Activated CD4-positive, alpha-beta T cell treated with anti-CD3 and anti-CD28 coated beads, Interleukin-2, amount 50 U/mL, for 1 hour (primary cell): Measurements from ENCODE around the gene BTN1A1.
"Not testable (repeated sequence)": the region's sequence is repeated elsewhere in the genome, so short reads cannot be mapped to it uniquely, and the experiment has no call there.

ENCODE experiments used
- DNase-seq: peaks from one replicate; pipeline ENCODE4 v3.0.0-alpha.2; 2020

BTN1A1 gene, protein sequence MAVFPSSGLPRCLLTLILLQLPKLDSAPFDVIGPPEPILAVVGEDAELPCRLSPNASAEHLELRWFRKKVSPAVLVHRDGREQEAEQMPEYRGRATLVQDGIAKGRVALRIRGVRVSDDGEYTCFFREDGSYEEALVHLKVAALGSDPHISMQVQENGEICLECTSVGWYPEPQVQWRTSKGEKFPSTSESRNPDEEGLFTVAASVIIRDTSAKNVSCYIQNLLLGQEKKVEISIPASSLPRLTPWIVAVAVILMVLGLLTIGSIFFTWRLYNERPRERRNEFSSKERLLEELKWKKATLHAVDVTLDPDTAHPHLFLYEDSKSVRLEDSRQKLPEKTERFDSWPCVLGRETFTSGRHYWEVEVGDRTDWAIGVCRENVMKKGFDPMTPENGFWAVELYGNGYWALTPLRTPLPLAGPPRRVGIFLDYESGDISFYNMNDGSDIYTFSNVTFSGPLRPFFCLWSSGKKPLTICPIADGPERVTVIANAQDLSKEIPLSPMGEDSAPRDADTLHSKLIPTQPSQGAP

DNA sequence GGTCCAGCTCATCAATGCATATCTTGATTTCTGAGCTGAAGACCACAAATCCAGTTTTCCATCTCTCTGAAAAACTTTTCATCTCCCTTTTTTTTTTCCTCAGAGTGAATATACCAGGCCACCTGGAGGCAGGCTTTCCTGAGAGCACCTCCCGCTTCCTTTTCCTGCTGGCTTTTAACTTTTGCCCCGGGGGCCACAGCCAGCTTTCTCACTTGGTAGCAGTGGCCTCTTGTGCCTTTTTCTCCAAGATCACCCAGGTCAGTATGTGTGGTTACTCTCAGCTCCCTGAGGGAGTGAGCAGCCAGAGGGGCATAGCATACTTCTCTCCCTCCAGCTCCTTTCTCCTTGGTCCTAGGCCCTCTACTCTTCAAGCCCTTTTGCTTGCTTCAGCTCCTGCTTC is at the start of gene BTN1A1:
Gene BTN1A1, plus strand, starts transcription at position 202 of the 400 bp plus-strand sequence. CDS start 984 bp downstream, outside the sequence.
- DNase-seq, result no peak

DNA sequence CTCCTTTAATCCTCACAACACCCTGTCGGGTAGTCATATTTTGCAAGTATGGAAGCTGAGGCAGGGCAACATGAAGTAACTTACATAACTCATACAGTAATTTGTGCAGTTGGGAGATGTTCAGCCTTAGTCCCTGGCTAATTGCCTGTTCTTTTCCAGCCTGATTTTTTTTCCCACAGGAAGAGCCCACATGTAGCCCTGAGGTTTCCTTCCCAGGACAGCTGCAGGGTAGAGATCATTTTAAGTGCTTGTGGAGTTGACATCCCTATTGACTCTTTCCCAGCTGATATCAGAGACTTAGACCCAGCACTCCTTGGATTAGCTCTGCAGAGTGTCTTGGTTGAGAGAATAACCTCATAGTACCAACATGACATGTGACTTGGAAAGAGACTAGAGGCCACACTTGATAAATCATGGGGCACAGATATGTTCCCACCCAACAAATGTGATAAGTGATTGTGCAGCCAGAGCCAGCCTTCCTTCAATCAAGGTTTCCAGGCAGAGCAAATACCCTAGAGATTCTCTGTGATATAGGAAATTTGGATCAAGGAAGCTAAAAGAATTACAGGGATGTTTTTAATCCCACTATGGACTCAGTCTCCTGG is 47.4 kb upstream of the BTN1A1 start:
- no peak for DNase-seq

DNA sequence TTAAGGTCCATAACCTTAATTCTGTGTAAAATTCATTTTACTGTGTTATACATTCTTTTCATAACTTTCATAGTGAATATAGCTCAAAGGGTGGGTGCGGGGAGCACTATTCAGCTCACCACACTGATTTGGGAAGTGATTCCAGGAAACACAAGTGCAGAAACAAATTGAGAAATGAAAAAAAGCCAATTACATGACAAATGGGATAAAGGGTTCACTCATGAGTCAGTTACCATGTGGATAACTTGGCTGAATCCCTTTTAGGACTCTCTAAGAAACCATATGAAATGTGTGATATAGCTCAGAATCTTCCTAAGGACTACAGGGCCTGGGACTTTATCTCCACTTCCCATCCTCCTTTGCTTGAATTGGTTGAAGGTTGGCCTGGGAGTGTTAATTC is 45.5 kb upstream of the BTN1A1 start:
- DNase-seq, result no peak

DNA sequence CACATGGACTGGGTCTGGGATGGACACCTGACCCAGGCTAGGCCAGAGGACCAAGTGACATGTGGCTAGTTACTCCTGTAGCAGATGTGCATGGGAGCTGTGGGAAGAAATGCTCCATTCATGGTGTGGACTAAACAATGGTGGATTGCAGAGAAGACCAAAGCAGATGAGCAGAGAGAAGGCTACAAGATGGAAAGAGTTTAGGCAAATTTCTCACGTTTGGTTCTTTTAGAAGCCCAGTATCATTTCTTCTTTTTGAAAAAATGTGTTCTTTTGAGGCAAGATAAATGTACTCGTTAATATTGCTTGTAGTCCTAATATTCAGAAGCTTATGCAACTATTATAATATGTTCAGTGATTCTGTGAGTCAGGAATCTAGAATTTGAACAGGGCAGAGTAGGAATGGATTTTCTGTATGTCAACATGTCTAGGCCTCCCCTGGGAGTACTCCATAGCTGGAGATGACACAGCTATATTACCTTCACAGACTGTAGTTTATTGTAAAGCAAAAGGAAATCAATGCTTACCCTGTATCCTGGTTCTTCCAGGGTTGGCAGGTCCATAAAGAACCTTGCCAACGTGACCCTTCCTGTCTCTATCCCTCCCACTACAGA is 44.6 kb upstream of the BTN1A1 start:
- DNase-seq, result no peak

DNA sequence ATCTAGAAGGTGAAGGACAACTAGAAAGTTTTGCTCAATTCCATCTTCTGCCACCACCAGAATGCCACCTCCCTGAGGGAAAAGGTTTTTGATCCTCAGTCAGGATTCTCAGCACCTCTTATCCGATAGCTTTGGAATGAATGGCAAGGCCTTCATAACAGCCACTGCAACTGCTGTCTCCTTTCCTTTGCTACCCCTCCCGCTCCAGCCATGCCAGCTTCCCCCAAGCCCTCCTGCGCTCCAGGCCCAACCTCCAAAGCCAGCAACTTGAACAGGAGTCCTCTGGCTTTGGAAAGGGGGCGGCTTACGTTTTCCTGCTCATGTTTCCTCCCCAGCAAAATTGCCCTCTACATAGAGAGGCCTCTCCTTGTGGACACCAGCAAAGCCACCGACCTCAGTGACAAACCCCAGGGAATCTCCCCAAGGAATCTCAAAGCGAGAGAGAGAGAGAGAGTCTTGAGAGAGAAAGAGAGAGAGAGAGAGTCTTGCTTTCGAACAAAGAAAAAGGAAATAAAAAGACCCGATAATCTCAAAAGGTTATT is 42.8 kb upstream of the BTN1A1 start:
- no peak for DNase-seq

DNA sequence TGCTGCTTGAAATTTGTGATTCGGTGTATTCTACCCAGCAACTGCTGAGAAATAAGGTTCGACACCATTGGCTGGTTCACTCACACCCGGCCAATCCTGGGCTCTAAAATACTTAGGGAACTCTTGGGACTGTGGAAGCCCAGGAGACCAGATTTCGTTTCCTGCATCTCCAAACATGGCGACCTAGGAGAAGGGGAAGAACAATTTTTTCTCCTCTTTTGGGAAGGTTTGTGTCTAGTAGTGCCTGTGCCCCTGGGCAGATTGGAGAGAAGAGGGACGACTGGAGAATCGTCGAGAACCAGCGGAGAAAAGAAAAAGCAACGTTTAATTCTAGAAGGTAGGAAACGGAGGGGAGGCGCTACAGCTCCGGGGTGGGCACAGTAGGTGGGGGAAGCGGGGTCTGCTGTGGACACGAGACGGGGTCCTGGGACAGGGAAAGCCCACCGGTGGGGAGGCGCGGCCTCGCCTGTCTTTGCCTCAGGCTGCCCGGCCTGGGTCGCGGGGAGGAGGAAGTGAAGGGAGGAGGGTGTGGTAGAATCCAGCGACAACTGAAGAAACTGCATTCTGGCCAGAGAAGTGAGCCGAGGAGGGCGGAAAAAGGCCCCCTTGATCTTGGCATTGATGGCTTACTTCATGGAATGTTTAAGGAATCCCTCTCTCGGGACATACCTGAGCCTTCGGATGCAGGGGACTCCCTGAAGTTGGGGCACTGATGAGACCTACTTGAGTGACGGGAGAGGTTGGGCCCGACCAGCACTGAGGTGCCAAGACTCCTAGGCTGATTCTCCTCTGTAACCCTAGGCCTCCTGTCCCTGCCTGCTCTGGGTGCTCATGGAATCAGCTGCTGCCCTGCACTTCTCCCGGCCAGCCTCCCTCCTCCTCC is 42.1 kb upstream of the BTN1A1 start, which contains the start of gene BTN2A1:
Gene BTN2A1, plus strand, starts transcription at position 150 of the 883 bp plus-strand sequence. Its CDS starts 682 bp downstream, at position 832.
- peak; percentile 50 for DNase-seq

DNA sequence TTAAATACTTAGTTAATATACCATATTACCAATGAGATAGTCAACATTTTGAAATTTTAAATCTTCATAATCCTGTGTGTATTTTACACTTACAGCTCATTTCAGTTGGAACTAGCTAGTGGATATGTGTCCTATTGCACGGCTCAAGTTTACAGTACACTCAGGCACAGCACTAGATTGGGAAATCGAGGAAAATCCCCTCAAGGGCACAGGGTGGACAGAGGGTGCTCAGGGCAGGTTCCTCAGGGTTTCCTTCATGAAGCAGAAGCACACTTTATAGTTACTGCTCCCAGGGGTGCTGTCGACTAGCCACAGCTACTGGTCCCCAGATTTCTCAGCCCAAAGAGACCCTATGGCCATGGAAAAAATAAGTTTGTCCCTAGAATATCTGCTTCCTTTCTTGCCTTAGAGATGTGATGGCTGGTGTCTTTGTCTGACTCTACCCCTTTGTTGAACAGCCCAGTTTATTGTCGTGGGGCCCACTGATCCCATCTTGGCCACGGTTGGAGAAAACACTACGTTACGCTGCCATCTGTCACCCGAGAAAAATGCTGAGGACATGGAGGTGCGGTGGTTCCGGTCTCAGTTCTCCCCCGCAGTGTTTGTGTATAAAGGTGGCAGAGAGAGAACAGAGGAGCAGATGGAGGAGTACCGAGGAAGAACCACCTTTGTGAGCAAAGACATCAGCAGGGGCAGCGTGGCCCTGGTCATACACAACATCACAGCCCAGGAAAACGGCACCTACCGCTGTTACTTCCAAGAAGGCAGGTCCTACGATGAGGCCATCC is 40.9 kb upstream of the BTN1A1 start:
- DNase-seq, result no peak

DNA sequence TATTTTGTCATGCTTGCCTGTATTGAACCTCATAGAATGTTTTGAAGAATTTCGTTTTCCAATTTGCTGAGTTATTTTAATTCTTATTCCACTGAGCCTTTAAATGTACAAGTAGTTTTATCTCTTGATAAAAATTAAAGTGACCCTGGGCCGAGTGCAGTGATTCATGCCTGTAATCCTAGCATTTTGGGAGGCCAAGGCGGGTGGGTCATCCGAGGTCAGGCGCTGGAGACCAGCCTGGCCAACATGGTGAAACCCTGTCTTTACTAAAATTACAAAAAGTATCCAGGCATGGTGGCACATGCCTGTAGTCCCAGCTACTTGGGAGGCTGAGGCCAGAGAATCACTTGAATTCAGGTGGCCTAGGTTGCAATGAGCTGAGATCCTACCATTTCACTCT is 38.8 kb upstream of the BTN1A1 start:
- DNase-seq, result not testable (repeated sequence)

DNA sequence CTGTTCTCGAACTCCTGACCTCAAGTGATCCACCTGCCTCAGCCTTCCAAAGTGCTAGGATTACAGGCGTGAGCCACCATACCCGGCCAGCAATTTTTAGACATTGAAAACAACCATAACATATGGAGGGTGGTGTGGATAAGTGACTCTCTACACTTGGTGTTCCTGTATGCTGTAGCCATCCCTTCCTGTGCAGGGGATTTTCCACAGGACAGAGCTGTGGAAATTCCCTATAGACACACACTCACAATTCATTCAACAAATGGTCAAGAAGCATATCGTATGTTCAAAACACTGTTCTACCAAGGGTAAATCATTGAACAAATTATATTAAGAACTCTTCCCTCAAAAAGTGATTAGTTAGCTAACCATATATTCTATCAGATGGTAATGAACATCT is 36.1 kb upstream of the BTN1A1 start:
- DNase-seq, result no peak

DNA sequence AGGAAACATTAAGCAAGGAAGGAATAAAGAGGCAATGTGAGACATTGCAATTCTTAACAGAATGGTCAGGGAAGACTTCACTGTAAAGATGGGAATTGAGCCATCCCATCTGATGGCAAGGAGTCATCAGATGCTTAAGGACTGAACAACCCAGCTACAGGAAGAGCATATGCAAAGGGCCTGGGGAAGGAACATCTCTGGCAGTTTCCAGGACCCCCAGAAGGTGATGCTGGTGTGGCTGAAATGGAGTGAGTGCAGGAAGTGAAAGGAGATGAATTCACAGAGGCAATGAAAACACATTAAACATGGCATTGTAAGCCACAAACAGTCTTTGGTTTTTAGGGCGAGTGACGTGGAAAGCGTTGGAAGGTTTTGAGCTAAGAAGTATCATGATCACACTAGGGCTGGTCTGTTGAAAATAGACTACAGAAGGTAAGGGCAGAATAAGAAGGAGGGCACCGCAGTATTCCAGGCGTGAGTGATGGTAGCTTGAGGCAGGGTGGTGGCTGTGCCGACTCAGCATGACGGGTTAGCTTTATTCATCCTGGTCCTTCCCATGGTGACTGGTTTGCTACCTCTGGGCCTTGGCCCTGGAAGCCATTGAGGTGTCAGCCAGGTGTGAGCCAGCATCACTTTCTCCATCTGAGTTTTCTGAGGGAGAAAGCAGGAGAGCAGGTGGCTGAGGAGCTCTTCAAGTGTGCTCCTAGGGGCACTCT is 35.5 kb upstream of the BTN1A1 start:
- no peak for DNase-seq

DNA sequence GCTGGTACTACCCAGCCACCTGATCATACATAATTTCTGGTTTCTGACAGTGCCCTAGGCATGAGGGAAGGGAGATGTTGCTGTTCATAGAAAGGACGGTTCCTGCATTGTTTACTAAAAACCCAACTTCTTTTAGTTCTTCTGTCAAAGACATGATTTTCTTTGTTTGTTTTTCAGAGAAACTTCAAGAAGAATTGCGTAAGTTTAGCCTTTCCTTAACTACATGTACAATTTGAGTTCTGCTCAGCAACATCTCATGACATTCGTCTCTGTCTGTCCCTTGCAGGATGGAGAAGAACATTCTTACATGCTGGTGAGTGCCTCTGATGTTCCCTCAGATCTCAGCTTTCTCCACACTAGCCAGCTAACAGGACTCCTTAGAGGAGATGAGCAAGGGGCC is 34.3 kb upstream of the BTN1A1 start:
- DNase-seq, result no peak

DNA sequence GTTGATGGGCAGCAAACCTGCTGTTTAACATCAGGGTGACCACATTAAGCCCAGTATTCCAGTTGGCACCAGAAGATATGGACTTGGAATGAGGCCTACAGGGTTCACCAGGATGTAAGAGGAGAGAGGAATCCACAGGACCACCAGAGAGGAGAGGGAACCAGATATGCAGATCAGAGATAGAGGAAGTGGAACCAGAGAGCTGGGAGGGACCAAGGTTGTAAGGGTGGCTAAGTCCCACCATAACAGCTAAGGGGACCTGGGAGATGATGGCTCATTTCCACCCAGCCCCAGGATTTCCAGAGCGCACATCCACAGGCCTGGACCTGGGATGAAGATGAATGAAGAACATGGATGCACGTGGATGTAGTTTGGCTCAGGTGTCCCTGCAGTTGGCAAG is 31.3 kb upstream of the BTN1A1 start:
- DNase-seq, result no peak

DNA sequence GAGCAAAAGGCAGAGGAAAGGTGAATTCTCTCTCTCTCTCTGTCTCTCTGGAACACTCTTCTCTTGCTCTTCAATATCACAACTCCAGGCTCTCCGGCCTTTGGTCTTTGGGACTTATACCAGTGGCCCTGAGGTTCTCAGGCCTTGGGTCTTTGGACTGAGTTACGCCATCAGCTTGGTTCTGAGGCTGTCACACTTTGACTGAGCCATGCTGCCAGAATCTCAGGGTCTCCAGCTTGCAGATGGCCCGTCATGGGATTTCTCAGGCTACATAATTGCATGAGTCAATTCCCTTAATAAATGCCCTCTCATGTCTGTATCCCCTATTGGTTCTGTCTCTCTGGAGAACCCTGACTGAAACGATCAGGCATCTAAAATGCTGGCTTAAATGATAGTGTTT is 29.5 kb upstream of the BTN1A1 start:
- no peak for DNase-seq

DNA sequence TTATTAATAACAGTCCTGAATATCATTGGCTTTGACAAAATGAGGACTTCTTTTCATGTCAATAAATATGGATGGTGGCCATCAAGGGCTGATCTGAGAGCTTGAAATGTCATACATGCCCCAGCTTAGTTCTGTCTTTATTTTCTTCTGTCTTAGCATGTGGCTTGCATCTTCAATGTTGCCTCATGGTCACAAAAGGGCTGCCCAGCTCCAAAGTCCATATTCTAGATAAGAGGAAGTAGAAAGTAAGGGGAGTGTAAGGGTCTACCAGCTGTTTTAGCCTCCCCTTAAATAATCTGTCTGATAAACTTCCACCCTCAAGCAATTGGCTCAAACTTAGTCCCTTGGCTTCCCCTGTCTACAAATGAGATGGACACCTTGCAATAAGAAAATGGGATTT is 28.1 kb upstream of the BTN1A1 start:
- no peak for DNase-seq

DNA sequence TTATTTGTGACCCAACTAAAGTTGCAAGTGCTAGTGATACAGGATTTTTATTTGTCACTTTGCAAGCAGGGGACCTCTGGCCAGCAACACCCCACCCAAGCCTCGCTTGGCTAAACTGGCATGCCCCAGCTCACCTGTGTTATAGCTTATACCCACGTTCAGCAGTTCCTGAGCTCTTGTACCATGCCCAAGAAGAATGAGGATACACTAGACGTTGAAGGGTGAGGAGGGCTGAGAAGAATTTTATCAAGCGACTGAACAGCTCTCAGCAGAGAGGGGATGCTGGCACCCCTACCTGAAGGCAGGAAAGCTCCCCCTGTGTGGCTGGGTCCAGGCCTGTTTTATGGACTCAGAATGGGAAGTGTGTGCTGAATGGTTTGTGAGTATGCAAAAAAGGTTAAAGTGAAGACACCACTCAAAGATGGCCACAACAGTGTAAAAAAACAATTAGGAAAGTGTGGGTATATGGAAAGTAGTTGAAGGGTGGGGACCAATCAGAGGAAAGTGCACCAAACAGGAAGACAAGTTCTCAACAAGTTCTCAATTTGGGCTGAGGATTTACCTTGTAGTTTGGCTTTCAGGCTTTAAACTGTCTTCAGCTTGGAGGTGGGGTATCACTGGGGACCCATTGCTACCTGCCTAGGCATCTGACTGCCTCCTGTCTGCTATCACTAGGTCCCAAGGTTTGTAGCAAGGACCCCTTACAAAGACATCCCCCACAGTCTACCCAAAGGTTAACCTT is 27.4 kb upstream of the BTN1A1 start:
- no peak for DNase-seq

DNA sequence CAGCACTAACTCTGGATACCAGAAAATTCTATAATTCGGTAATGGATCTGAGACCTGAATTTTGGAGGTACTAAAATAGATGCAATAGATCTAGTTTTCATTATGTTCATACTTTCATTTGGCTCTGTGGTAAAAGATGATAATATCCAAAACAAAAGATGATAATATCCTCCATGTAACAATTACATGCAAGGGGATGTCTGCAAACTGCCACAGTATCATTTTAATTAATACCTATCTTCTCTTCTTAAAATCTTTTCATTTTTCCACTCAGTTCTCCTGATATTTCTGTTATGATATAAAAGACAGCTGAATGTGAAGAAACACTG is 26.7 kb upstream of the BTN1A1 start:
- DNase-seq, result no peak

DNA sequence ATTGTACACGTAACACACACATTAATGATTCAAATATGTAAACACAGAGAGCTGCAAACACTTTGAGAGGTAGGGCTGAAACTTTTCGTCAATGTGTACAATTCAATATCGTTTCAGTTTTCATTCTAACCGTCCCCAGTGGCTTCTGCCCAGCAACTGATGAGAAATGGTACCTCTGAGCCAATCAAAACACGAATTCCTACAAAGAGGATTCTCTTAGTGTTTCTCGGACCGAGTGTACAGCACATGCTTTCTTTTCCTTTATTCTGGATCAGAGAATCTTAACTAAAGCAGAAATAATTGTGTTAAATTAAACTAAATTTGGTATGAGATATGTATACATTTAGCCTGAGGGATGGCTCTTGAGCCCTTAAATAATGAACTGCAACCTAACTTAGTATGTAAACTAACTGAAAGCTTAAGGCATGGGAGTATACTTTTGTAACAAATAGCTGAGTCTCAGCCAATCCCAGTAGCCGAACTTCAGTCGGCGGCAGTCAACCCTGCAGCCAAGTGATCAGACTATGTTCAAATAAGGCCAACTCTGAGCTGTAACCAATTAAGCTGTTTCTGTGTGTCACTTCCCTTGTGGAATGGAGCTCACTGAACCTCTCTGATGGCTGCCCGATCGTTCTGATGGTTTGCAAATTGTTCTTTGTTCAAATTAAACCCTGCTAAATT is 26.2 kb upstream of the BTN1A1 start:
- peak; percentile 72 for DNase-seq

DNA sequence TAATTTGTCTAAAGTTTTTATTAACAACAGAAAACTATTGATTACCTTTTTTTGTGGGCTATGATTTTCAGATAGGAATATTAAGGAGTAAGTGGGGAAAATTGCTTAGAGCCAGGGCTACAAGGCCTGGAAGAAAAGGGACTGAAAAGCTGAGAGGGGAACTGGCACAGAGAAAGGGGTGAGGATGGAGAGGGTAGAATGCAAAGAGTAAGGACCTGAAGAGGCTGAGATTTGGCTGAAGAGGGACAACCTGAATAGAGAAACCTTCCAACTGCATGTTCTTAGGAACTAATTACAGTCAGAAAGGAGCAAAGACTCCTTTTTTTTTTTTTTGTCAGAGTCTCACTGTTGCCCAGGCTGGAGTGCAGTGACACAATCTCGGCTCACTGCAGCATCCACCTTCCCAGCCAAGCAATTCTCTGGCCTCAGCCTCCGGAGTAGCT is 25.6 kb upstream of the BTN1A1 start:
- no peak for DNase-seq
